HG02623 (cell line): ENCODE measurements around the gene ORC5.
A peak's percentile ranks its signal among the peaks of the same experiment; 100 is the strongest.
"Not testable (repeated sequence)": the region's sequence is repeated elsewhere in the genome, so short reads cannot be mapped to it uniquely, and the experiment has no call there.

Experiments used
- ATAC-seq: cut with Tn5 transposase; IDR thresholded peaks from one replicate; pipeline ENCODE4 v1.9.1; 2021; ENCODE audit warnings: moderate library complexity; ENCODE audit not compliant: unreplicated experiment

ORC5 gene

DNA sequence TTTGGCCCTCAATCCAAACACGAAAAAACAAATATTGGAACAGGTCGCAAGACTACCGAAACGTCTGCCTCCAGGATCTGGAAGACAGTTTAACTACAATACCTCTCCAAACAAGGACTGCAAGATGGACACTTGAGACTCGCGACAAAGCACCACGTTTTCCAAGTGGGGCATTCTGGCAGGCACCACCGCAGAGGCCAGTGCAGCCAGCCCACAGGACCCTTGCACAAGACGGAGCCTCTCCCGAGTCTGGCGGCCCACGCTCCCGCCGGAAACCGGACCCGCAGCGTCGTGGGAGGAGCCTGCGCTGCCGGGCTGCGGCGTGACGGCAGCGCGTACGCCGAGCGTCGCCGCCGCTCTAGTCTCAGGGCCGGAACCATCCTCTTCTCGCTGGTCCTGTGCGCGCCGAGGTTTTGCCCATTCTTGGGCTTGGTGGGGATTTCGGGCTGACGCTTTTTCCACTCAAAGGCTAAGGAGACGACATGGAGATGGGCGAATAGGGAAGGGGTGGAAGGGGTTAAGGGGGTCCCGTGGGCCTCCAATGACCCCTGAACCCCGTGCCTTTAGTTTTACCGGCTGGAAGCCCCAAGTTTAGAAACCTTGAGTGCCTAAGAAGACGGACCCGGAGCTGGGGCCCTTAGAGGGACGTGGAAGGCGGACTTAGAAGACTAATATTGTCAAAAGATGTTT is at the start of gene ORC5:
Gene ORC5, minus strand, starts transcription at position 283 of the 690 bp plus-strand sequence. Its CDS starts 109 bp downstream, at position 174.
- ATAC-seq, result peak; percentile 99

DNA sequence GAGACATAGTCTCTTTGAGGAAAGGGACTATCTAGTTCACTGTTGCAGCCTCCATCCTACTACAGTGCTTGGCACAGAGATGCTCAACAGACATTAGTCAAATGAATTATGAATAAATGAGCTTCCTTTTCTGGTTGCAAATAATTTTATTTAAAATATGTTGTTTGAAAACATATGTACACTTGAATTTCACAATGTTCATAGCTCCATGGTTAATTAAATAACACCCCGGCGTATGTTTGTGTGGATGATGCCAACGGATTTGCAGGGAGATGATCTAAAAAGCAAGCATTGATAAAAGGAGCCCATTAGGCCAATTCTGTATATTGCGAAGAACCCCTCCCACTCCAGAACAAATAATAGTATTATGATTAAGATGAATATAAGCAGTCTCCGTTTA is 47.8 kb upstream of the ORC5 start:
- ATAC-seq, result no peak

DNA sequence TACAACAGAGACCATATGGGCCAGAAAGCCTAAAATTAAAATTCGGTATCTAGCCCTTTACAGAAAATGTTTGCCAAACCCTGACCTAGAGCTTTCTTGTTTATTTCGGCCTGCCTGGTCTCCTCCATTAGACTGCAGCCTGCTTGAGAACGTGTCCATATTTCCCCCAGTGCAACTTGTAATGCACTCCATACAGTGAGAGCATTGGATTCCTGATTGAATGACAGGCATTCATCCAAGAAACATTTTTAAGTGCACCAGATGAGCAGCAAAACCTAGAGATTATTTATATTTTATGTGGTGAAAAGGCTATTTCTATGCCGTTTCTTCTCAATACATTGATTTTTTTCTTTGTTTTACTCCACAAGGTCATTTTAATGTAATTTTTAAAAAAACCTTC is 47.4 kb upstream of the ORC5 start:
- no peak for ATAC-seq

DNA sequence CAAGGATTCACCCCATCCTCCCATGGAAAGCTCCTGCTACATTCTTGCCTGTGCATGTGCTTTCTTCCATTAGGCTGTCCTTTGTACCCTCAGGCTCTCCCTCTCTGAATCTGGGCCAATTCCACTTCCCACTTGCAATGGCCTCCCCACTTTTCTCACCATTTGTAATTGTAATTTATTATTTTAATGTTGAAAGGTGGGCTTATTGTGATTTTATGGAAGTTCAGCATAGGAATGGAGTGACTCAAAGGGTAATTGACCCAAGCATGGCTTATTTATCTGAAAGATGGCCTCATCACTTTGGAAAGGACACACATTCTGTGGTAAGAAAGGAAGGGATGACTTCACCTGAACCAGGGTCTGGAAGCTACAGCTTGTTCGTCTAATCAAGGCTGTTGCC is 46.9 kb upstream of the ORC5 start:
- ATAC-seq, result no peak

DNA sequence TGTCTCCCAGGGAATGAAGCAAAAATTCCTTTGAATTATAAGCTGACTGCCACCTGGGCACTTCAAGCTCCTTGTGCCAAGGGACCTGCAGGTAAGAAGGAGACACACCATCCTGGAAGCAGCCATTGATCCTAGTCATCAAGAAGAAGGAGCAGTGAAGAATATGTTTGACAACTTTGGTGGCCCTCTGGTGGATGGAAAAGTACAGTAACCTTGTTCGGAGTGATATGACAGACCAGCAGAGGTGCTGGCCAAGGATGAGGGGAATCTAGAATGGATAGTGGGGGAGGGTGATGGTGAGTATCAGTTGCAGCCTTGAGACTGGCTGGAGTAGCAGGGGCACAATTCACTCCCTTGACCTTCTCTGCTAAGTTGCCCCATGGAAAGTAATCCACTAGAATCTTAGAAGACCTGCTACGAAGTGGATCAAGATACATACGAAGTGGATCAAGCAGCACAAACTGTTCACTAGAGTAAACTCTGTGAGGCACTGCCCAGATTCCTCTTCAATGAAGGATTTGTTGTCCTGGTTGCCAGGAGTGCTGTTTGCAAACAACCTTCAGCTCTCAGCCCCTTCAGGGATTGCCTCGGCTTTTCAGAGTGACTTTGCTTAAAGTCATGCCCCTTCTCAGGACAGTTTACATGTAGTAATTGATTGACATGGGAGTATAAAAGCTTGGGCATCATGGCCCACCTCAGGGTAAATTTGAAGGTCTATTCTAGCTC is 44.8 kb upstream of the ORC5 start:
- ATAC-seq, result no peak

DNA sequence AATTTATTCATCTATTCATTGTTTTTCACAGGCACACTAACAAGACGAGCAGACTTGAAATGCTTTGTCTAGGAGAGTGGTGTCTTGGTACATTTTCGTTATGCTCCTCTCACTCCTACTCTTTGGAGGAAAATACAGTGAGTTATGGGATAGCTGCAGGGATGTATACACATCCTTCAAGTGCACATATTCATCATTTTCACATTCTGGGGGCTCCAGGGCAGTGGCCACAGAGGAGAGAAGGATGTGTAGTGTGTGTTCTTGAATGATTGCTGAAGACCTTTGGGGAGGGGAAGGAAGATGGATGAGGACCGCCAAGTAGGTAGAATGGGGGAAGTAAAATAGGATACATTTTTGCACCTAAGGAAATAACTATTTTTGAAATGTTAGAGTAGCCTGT is 34.8 kb upstream of the ORC5 start:
- ATAC-seq, result no peak

DNA sequence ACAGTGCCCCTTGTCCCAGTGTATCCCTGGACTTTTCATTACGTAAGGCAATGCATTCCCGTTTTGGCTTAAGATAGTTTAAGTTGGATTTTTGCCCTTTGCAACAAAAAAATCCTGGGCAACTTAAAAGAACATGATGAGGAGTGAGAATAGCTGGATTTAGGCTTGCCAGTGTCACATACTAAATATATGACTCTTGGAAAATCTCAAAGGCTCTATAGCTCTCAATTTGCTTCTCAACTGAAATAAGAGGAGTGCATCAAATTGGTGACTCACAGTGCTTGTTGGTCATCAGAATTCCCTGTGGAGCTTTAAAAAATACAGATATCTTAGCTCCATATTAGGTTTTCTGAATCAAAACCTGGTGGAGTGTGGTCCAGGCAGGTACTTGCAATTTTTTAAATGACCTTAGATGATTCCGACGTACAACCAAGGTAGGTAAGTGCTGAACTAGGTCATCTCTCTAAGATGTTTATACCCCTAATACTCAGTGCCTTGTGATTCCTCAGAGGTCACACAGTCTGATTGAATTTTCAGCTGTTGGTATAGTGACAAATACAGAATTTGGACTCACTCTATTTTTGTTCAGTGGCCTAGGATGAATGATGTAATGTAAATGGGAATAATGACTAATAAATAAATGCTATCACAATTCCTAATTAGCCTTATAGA is 33.9 kb upstream of the ORC5 start:
- no peak for ATAC-seq

DNA sequence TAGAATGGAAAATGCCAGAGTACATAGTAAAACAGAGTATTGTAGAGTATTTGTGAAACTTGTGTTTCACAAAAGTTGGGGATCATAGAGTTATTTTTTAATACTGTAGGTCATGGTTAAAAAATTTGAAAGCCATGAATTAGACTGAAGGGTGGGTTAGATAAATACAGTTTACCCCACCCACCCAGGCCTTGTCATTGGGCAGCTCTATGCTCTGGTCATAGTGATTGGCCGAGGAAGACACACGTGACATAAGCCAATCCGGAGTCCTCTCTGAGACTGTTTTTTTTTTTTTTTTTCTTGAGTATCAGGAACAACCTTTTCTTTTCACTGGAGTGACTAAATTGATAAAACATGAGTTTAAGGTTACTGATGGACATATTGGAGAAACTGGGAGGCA is 33.3 kb upstream of the ORC5 start:
- no peak for ATAC-seq

DNA sequence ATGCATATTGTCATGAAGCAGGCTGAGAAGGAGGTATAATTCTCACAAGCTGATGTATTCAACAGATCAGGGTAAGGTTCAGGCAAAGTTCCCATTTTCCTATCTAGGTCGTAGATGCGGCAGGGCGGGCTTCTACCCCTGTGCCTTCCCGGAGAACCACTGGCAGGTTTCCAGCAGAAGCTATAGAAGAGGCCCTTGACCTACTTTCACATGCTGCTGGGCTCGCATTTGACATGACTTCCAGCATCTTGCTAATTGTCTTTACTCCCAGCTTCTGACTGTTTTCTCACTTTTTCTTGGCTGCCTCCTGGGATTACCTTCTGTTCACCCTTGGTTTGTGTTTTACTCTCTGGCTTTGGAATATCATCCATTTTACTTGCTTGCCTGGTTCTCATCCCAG is 32.6 kb upstream of the ORC5 start:
- ATAC-seq, result no peak

DNA sequence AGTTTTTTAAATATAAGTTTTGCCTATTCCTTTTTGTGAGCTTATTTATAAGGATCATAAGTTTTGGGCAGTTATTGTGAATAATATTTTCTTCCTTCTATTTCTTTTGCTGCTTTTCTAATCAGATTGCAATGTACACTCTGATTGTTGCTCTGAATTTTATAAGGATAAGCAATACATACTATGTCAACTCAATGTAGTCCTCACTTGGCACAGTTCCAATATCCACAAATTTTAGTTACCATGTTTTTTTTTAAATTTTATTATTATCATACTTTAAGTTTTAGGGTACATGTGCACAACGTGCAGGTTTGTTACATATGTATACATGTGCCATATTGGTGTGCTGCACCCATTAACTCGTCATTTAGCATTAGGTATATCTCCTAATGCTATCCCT is 27.2 kb upstream of the ORC5 start:
- not testable (repeated sequence) for ATAC-seq

DNA sequence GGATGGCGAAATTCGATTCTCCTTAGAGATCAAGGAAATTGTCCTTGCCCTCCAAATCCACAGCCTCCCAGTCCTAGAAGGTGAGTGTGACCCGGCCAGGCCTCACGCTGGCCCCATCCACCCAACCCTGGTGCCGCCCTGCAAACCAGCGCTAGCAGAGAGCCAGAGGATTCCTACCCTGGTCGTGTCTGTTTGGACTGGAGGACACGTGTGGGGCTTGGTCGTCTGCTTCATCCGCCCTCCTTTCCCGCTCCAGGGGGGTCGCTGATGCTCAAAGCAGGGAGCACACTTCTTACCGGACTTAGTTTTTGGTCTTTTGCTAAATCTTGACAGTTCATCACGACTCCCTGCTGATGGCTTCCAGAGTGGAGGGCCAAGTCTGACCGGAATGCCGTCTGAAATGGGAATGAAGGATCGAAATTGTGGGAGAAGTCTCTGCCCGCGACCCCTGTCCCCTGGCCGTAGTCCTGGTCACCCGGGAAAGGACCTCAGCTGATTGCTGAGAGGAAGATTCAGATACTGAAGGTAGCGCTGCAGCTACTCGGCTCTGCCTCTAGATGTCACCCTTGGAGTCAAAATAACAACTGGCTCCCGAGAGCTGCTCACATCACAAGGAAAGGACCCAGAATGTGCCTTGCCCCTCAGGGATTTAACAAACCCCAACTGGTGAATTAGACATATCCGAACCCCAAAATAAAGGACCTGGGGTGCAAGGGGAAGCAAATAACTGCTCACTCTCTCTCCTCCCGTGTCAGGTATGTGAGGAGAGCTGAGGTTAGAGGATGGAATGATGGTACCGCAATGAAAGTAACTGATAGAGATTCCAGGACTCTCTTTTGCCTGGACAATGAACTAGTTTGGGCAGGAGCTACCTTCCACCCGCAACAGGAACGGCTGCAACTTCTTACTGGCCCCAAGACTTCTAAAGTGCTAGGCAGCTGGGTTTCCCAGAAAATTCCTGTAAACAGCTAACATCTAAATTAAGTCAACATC is 23.5 kb upstream of the ORC5 start:
- ATAC-seq, result peak; percentile 92

DNA sequence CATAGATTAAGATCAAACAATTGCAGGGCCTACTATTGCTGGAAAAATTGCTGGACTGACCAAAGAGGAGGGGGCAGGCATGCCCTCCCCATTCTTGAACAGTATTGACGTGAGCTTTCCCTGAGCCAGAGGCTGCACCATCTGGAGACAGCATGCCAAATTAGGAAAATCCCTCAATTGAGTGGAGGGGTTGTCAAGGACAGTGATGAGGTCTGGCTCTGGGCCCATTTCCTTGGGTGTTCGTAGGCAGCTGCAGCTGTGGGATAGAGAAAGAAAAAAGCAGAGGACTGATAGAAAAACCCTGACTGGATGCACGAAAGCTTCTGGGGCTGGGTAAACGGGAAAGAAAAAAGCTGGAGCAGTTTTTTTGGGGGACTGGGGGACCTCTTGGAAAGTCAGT is 22.8 kb upstream of the ORC5 start:
- ATAC-seq, result no peak

DNA sequence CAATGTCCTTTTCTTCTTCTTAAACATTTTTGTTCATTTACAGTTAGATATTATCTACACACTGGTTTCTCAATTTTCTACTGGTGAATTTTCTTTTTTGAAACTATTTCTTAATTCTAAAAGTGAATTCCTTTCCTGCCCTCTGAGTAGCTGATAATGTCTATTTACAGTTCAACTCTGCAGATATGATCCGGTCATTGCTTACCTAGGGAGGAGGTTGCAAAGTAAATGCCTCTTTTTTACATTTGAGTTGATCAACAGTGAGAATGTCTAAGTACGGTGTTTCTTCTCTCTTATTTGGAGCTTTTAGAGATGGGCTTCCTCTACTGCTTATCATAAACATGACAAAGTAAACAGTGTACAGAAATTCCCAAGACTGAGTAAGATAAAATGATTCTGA is 20.6 kb upstream of the ORC5 start:
- ATAC-seq, result no peak

DNA sequence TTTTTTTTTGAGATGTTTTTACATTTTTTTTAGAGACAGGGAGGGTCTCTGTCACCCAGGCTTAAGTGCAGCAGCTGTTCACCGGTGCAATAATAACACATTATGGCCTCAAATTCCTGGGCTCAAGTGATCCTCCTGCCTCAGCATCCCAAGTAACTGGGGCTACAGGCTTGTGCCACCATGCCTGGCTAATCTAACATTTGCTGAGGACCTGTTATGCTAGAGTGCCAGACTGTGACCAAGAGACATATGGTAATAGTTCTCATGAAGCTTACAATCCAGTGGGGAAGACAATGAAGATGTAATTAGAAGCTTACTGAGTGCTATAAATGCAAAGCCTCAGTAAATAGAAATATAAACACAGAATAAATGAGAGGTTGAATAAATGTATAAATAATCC is 17.6 kb upstream of the ORC5 start:
- ATAC-seq, result no peak

DNA sequence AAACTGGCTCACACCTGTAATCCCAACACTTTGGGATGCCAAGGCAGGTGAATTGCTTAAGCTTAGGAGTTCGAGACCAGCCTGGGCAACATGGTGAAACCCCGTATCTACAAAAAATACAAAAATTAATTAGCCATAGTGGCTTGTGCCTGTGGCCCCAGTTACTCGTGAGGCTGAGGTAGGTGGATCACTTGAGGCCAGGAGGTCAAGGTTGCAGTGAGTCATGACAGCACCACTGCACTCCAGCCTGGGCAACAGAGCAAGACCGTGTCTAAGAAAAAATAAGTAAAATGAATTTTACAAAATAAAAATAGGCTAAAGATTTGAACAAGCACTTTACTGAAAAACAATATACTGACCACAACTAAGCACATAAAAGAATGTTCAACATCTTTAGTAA is 9.8 kb upstream of the ORC5 start:
- no peak for ATAC-seq

DNA sequence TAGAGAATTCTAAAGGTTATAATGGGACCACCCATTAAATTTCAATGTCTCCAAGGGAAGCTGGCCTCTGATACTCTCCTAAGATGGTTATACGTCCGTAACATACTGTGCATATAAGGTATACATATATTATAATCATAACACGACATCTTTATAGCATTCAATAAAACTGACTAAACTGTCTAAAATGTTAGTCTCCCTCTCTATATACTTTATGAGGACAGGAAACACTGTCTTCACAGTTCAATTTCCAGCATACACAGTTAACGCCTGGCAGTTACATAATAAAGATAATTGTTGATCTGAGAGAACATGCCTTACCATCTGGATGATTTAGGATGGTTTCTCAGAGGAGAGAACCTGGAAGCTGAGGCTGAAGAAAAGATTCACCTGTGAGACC is 1.2 kb upstream of the ORC5 start:
- ATAC-seq, result no peak

DNA sequence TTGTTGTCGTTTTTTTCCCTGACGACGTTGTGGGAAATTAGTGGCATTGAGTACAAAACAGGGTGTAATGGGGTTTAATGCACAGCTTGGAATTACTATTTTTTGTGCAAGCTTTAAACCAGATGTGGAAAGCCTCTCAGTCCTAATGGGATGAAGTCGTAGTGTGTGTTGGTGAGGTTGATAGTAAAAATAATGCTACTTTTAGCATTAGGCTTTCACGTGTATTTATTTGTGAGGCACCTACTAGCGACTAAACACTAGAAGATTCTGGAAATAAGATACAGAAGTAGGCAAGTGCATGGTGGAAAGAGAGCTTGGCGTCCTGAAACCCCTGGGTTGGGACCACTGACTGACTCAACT is 588 bp upstream of the ORC5 start:
- no peak for ATAC-seq

DNA sequence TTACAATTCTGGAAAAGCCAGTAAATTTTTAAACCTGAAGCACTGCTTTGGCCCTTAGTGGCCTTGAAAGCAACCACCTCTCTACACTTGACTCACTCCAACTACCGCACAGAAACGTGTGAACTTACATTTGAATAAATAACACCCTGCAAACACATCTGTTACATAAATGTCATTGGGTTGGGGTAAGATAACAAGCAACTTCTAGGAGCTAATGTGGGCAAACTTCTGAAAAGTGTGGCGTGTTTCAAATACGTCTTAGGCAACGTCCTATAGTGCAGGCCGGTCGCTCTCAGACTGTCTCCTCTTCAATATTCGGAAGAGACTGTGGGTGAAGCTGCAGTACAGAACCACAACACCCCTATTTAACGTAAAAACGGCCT is 474 bp downstream of the ORC5 start:
- peak; percentile 20 for ATAC-seq

DNA sequence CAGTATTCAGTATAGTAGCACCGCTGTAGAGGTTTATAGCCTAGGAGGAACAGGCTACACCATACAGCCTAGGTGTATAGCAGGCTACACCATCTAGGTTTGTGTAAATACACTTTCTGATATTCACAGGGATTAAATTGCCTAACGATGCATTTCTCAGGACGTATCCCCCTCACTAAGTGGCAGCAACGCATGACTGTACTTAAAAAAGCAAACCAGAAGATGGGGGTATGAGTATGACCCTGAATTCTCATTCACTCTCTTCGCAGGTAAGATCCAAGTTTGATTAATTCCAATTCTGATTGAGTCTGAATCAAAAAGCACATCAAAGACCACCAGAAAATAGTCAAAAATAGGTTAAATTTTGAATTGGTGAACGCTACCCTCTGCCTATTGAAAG is 972 bp downstream of the ORC5 start:
- no peak for ATAC-seq

DNA sequence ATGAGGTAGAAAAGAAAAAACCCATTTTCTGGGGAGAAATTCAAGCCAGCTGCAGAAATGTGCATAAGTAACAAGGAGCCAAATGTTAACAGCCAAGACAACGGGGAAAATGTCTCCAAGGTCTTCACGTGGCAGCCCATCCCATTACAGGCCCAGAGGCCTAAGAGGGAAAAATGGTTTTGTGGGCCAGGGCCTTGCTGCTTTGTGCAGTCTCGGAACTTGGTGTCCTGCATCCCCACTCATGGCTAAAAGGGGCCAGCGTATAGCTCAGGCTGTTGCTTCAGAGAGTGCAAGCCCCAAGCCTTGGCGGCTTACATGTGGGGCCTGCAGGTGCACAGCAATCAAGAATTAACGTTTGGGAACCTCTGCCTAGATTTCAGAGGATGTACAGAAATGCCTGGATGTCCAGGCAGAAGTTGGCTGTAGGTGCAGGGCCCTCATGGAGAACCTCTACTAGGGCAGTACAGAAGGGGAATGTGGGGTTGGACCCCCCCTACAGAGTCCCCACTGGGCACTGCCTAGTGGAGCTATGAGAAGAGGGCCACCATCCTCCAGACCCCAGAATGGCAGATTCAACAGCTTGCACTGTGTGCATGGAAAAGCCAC is 9.0 kb downstream of the ORC5 start:
- no peak for ATAC-seq

DNA sequence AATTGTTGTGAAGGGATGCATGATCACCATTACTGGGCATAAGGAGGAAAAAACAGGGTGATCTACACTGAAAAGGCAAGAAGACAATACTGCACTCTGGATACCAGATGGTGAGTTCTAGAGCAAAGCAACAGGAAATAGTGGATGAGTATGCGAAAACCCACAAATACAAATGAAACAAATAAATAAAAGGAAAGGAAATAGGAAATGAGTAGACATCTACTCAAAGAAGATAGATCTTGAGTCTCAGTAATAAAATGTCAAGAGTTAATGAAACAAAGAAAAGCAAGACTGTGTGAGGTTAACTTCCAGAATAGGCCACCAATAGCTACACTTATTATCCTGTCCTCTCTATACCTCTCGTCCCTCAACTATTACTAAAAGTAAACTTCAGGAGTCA is 11.7 kb downstream of the ORC5 start:
- ATAC-seq, result no peak
